Endothelial cell of umbilical vein (primary cell): ENCODE data around the gene TOR4A. TPM values are rescaled to one million over a fixed set of nuclear protein-coding genes. Genes with fewer than 3 reads are reported as not detected.

ENCODE experiments used
- BruUV-seq: library from RNA; stranded (reverse); fragments of 400-500 nt; replicated peaks from 2 replicates; lab custom pipeline; 2021; lab: Mats Ljungman, UMichigan
- CTCF ChIA-PET: fragments of 300-600, 350-600 bp; sonication (Branson Sonifier 250); formaldehyde crosslinking; loops from one replicate; lab custom pipeline; 2021; ENCODE audit warnings: antibody characterized with exemption, inconsistent platforms; lab: Charles Lee
- POLR2A ChIA-PET: fragments of 300-600, 350-600 bp; sonication (Branson Sonifier 250); formaldehyde crosslinking; loops from one replicate; lab custom pipeline; 2021; ENCODE audit warnings: antibody characterized with exemption, inconsistent platforms; lab: Charles Lee
- DNase-seq: peaks from one replicate; pipeline ENCODE4 v3.0.0-alpha.2; 2011; ENCODE audit warnings: low read depth, low spot score
- FAIRE-seq: peaks from 2 replicates; lab custom pipeline; 2011; peaks lifted over from hg19 to GRCh38; lab: Jason Lieb, UNC
- H2AFZ ChIP-seq: 2 replicates; pipeline ENCODE4 v1.6.0; 2012; ENCODE audit warnings: low read depth, low read length, control low read depth, inconsistent platforms
- H3K27ac ChIP-seq: 2 replicates; pipeline ENCODE4 v1.5.1; 2011; ENCODE audit warnings: low read depth, mild to moderate bottlenecking, control low read depth, low read length, moderate library complexity; ENCODE audit not compliant: insufficient read depth
- H3K27me3 ChIP-seq, 2 experiments: 2 replicates each; pipeline versions ENCODE4 v1.6.0 to v1.6.1; 2011; ENCODE audit warnings: low read length in 2 of 2, mixed read lengths in 1 of 2; ENCODE audit not compliant: control insufficient read depth in 2 of 2, insufficient read depth in 2 of 2
- H3K36me3 ChIP-seq, 2 experiments: 2 replicates in 1 of 2; 3 replicates in 1 of 2; pipeline ENCODE4 v1.5.1; 2011; ENCODE audit warnings: low read length in 2 of 2, mild to moderate bottlenecking in 1 of 2, moderate library complexity in 1 of 2; ENCODE audit not compliant: control insufficient read depth in 2 of 2, insufficient read depth in 2 of 2; ENCODE audit errors: extremely low read depth in 1 of 2
- H3K4me1 ChIP-seq: 3 replicates; pipeline ENCODE4 v1.5.1; 2011; ENCODE audit warnings: mild to moderate bottlenecking, low read length; ENCODE audit not compliant: control insufficient read depth, insufficient read depth; ENCODE audit errors: extremely low read depth
- H3K4me2 ChIP-seq: 2 replicates; pipeline ENCODE4 v1.6.1; 2011; ENCODE audit warnings: low read length, control low read depth, mixed read lengths; ENCODE audit not compliant: insufficient read depth
- H3K4me3 ChIP-seq, 3 experiments: fragments of 200-600 bp in 1 of 3; sonication (generic), shearing (Covaris generic) in 1 of 3; replicated peaks in 1 of 3; 2 replicates each; pipeline ENCODE4 v1.5.1; 2011 to 2016; ENCODE audit warnings: control low read depth in 3 of 3, low read length in 3 of 3, mild to moderate bottlenecking in 2 of 3, inconsistent platforms in 1 of 3, low read depth in 1 of 3, moderate library complexity in 1 of 3; ENCODE audit not compliant: insufficient read depth in 1 of 3
- H3K79me2 ChIP-seq: 2 replicates; pipeline ENCODE4 v1.6.0; 2012; ENCODE audit warnings: low read length, inconsistent platforms; ENCODE audit not compliant: control insufficient read depth, insufficient read depth
- H3K9ac ChIP-seq: replicated peaks from 2 replicates; pipeline ENCODE3; 2011; ENCODE audit warnings: low read length, control low read depth; ENCODE audit not compliant: insufficient read depth; ENCODE audit errors: extremely low read depth
- H3K9me1 ChIP-seq: replicated peaks from 3 replicates; pipeline ENCODE4 v1.6.0; 2011; ENCODE audit warnings: mild to moderate bottlenecking, low read length; ENCODE audit not compliant: control insufficient read depth, insufficient read depth; ENCODE audit errors: extremely low read depth
- H3K9me3 ChIP-seq: replicated peaks from 2 replicates; pipeline ENCODE4 v1.5.1; 2012; ENCODE audit warnings: low read length, inconsistent platforms; ENCODE audit not compliant: control insufficient read depth, insufficient read depth
- H4K20me1 ChIP-seq: replicated peaks from 2 replicates; pipeline ENCODE3; 2011; ENCODE audit warnings: mild to moderate bottlenecking, low read length; ENCODE audit not compliant: control insufficient read depth, insufficient read depth; ENCODE audit errors: extremely low read depth
- EZH2 ChIP-seq: IDR thresholded peaks from 2 replicates; pipeline ENCODE4 v1.6.1; 2012; ENCODE audit warnings: borderline replicate concordance, low read depth, mild to moderate bottlenecking, moderate library complexity, low read length, inconsistent platforms; ENCODE audit not compliant: severe bottlenecking
- FOS ChIP-seq: IDR thresholded peaks from 2 replicates; pipeline ENCODE4 v1.6.1; 2011; ENCODE audit warnings: mild to moderate bottlenecking, low read length, moderate library complexity, borderline replicate concordance; ENCODE audit not compliant: insufficient read depth
- GATA2 ChIP-seq: IDR thresholded peaks from 2 replicates; pipeline ENCODE4 v1.7.0; 2011; ENCODE audit warnings: low read depth, mild to moderate bottlenecking, moderate library complexity, mixed read lengths, low read length; ENCODE audit not compliant: insufficient read length, insufficient read depth
- JUN ChIP-seq: IDR thresholded peaks from 2 replicates; pipeline ENCODE4 v1.6.1; 2011; ENCODE audit warnings: borderline replicate concordance, low read depth; ENCODE audit not compliant: insufficient read length, insufficient read depth
- MAX ChIP-seq: IDR thresholded peaks from 2 replicates; pipeline ENCODE4 v1.6.1; 2011; ENCODE audit not compliant: insufficient read depth, insufficient read length
- MYC ChIP-seq: IDR thresholded peaks from one replicate; pipeline ENCODE4 v1.6.1; 2011; ENCODE audit warnings: mild to moderate bottlenecking, low read depth, low read length
- POLR2A ChIP-seq: IDR thresholded peaks from 2 replicates; pipeline ENCODE4 v1.6.1; 2012; ENCODE audit warnings: low read depth, mild to moderate bottlenecking, control low read depth, low read length
- POLR2AphosphoS5 ChIP-seq: IDR thresholded peaks from 2 replicates; pipeline ENCODE4 v1.6.1; 2012; ENCODE audit warnings: low read depth, mild to moderate bottlenecking, control low read depth, low read length, moderate library complexity; ENCODE audit not compliant: insufficient read depth
- dilution Hi-C: fragments of 300-500 bp; cut with MboI; formaldehyde crosslinking; loops from one replicate; pipeline ENCODE4 v1.15.0; 2019; ENCODE audit warnings: low sequenced_read_pairs; ENCODE audit not compliant: extremely low pct_ligation_motif_present
- intact Hi-C: fragments of 100-400 bp; cut with micrococcal nuclease; formaldehyde crosslinking; loops from one replicate; pipeline ENCODE4 v1.10.0; 2022
- polyA plus RNA-seq, 4 experiments: library from polyadenylated mRNA; depleted of rRNA in 3 of 4; stranded (reverse) in 3 of 4; unstranded in 1 of 4; fragments of >200 nt; gene quantifications; 2 replicates each; pipeline versions ENCODE4 v1.2.1 to v1.2.3, GENCODE V29; 2011 to 2012; ENCODE audit warnings: missing spikeins in 1 of 4
- total RNA-seq: library from RNA; stranded (reverse); gene quantifications from 2 replicates; pipeline ENCODE4 v1.2.3, GENCODE V29; 2021
- TF ChIP-seq, protein P1 (sequence below), 2 donors: IDR thresholded peaks; 1 replicate in 1 of 2; 2 replicates in 1 of 2; pipeline ENCODE4 v1.5.1; 2011; ENCODE audit warnings: low read length in 2 of 2, mild to moderate bottlenecking in 2 of 2, moderate library complexity in 2 of 2, control low read depth in 1 of 2, inconsistent platforms in 1 of 2, low read depth in 1 of 2; ENCODE audit not compliant: insufficient read depth in 1 of 2; ENCODE audit errors: extremely low read depth in 1 of 2

Gene TOR4A
- total and polyA plus RNA-seq, 2 donors (not counting 3 experiments of a cell fraction or from before 2014, with no cell fraction given), result 32.4 to 48.0 TPM

GRCh38 chr9:137299938-137300337, 22.4 kb downstream of the TOR4A start:
- H3K79me2 ChIP-seq, result peaks cover 26% of the 10 kb centered on the region
- H3K9me1 ChIP-seq, result no peaks in the 10 kb centered on the region
- peak; percentile 37 for DNase-seq
- peak overlapping the region; percentile 93 for H3K27ac ChIP-seq
- intact Hi-C loops, result loop anchor here (2.0 kb wide), 1 partner anchor 55 kb away; no protein-coding TSS in a partner anchor
- CTCF ChIA-PET, result no interaction called here
- TF ChIP-seq JUN, result no peak
- TF ChIP-seq POLR2A, result no peak
- no peak for TF ChIP-seq MYC
- TF ChIP-seq GATA2, result no peak
- no peak for TF ChIP-seq POLR2AphosphoS5
- TF ChIP-seq, protein P1, sequence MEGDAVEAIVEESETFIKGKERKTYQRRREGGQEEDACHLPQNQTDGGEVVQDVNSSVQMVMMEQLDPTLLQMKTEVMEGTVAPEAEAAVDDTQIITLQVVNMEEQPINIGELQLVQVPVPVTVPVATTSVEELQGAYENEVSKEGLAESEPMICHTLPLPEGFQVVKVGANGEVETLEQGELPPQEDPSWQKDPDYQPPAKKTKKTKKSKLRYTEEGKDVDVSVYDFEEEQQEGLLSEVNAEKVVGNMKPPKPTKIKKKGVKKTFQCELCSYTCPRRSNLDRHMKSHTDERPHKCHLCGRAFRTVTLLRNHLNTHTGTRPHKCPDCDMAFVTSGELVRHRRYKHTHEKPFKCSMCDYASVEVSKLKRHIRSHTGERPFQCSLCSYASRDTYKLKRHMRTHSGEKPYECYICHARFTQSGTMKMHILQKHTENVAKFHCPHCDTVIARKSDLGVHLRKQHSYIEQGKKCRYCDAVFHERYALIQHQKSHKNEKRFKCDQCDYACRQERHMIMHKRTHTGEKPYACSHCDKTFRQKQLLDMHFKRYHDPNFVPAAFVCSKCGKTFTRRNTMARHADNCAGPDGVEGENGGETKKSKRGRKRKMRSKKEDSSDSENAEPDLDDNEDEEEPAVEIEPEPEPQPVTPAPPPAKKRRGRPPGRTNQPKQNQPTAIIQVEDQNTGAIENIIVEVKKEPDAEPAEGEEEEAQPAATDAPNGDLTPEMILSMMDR (IDR thresholded peaks at IDR 0.05; ENCODE audit: extremely low read depth in 1 of 2, insufficient read depth in 1 of 2, low read depth in 1 of 2, low read length in 2 of 2), result no peak
- no peak for TF ChIP-seq FOS
- no peak for TF ChIP-seq MAX
- no peak for TF ChIP-seq EZH2
- H3K9me3 ChIP-seq, result no peaks in the 10 kb centered on the region
- no peaks in the 10 kb centered on the region for H3K27me3 ChIP-seq
- peak overlapping the region; percentile 84 for H3K4me2 ChIP-seq
- peak overlapping the region; percentile 61 to 83 (median 70) for H3K4me3 ChIP-seq
- dilution Hi-C loops, result no loop called here
- H3K4me1 ChIP-seq, result peaks cover 57% of the 10 kb centered on the region
- no peaks in the 10 kb centered on the region for H4K20me1 ChIP-seq
- TSS peak; percentile 57 for BruUV-seq
- FAIRE-seq, result no peak
- POLR2A ChIA-PET, result interaction anchor here (0.6 kb wide), 1 partner anchor 213 kb away, joined by 6 read pairs; no protein-coding TSS in a partner anchor
- H3K36me3 ChIP-seq, result no peaks in the 10 kb centered on the region
- H3K9ac ChIP-seq, result peak overlapping the region; percentile 53
- H2AFZ ChIP-seq, result no peak overlapping the region
